ENCODE measurements around the gene CMAS. TPM values are rescaled to one million over a fixed set of nuclear protein-coding genes. Genes with fewer than 3 reads are reported as not detected.
"Not testable (repeated sequence)": the region's sequence is repeated elsewhere in the genome, so short reads cannot be mapped to it uniquely, and the experiment has no call there.

Gene CMAS
- polyA plus RNA-seq, 4 donors = 53.3 to 62.9 (median 60.5) TPM

- no peak for DNase-seq (ENCODE audit: low read depth in 4 of 4, low spot score in 3 of 4)
Observed at GRCh38 chr12:22044391-22044790, 1.6 kb upstream of the CMAS start.

- peak in 1 of 4 donors; percentile 6 for DNase-seq (ENCODE audit: low read depth in 4 of 4, low spot score in 3 of 4)
Observed at GRCh38 chr12:22046968-22047390, 961 bp downstream of the CMAS start.

GRCh38 chr12:22047494-22047893 lies 1.5 kb downstream of the CMAS start:
- DNase-seq (ENCODE audit: low read depth in 4 of 4, low spot score in 3 of 4) = no peak

- no peak for DNase-seq (ENCODE audit: low read depth in 4 of 4, low spot score in 3 of 4)
Observed at GRCh38 chr12:22048351-22049041, 2.5 kb downstream of the CMAS start.

GRCh38 chr12:22050078-22050477 lies 4.1 kb downstream of the CMAS start:
- no peak for DNase-seq (ENCODE audit: low read depth in 4 of 4, low spot score in 3 of 4)

- DNase-seq (ENCODE audit: low read depth in 4 of 4, low spot score in 3 of 4) = no peak
Observed at GRCh38 chr12:22051114-22051698, 5.2 kb downstream of the CMAS start.

GRCh38 chr12:22052994-22053393 lies 7.0 kb downstream of the CMAS start:
- not testable (repeated sequence) for DNase-seq (ENCODE audit: low read depth in 4 of 4, low spot score in 3 of 4)

- DNase-seq (ENCODE audit: low read depth in 4 of 4, low spot score in 3 of 4) = no peak
Observed at GRCh38 chr12:22054155-22054554, 8.1 kb downstream of the CMAS start.

- no peak for DNase-seq (ENCODE audit: low read depth in 4 of 4, low spot score in 3 of 4)
Observed at GRCh38 chr12:22056607-22057006, 10.6 kb downstream of the CMAS start.

- no peak for DNase-seq (ENCODE audit: low read depth in 4 of 4, low spot score in 3 of 4)
Observed at GRCh38 chr12:22059976-22060647, 14.1 kb downstream of the CMAS start.

- DNase-seq (ENCODE audit: low read depth in 4 of 4, low spot score in 3 of 4) = no peak
Observed at GRCh38 chr12:22064968-22065367, 18.9 kb downstream of the CMAS start.

GRCh38 chr12:22066310-22066709 lies 20.3 kb downstream of the CMAS start:
- DNase-seq (ENCODE audit: low read depth in 4 of 4, low spot score in 3 of 4) = no peak

GRCh38 chr12:22069851-22070250 lies 23.8 kb downstream of the CMAS start:
- no peak for DNase-seq (ENCODE audit: low read depth in 4 of 4, low spot score in 3 of 4)

- no peak for DNase-seq (ENCODE audit: low read depth in 4 of 4, low spot score in 3 of 4)
Observed at GRCh38 chr12:22082190-22082701, 36.2 kb downstream of the CMAS start.

- no peak for DNase-seq (ENCODE audit: low read depth in 4 of 4, low spot score in 3 of 4)
Observed at GRCh38 chr12:22083167-22083566, 37.1 kb downstream of the CMAS start.

GRCh38 chr12:22084852-22085251 lies 38.8 kb downstream of the CMAS start:
- no peak for DNase-seq (ENCODE audit: low read depth in 4 of 4, low spot score in 3 of 4)

- DNase-seq (ENCODE audit: low read depth in 4 of 4, low spot score in 3 of 4) = no peak
Observed at GRCh38 chr12:22088886-22089285, 42.9 kb downstream of the CMAS start.

- no peak for DNase-seq (ENCODE audit: low read depth in 4 of 4, low spot score in 3 of 4)
Observed at GRCh38 chr12:22089486-22089885, 43.5 kb downstream of the CMAS start.

- not testable (repeated sequence) for DNase-seq (ENCODE audit: low read depth in 4 of 4, low spot score in 3 of 4)
Observed at GRCh38 chr12:22099062-22099461, 53.0 kb downstream of the CMAS start.

- DNase-seq (ENCODE audit: low read depth in 4 of 4, low spot score in 3 of 4) = no peak
Observed at GRCh38 chr12:22100958-22101748, 55.1 kb downstream of the CMAS start.

GRCh38 chr12:22101749-22102243 lies 55.8 kb downstream of the CMAS start:
- DNase-seq (ENCODE audit: low read depth in 4 of 4, low spot score in 3 of 4) = no peak

All from left renal pelvis (tissue), 4 donors.